GM21717 (cell line): ENCODE measurements around the gene TRAPPC3.
"Not testable (repeated sequence)": the region's sequence is repeated elsewhere in the genome, so short reads cannot be mapped to it uniquely, and the experiment has no call there.

Experiments
- ATAC-seq: cut with Tn5 transposase; IDR thresholded peaks from one replicate; pipeline ENCODE4 v1.9.1; 2021; ENCODE audit warnings: mild to moderate bottlenecking, moderate library complexity; ENCODE audit not compliant: unreplicated experiment

The TRAPPC3 gene

DNA sequence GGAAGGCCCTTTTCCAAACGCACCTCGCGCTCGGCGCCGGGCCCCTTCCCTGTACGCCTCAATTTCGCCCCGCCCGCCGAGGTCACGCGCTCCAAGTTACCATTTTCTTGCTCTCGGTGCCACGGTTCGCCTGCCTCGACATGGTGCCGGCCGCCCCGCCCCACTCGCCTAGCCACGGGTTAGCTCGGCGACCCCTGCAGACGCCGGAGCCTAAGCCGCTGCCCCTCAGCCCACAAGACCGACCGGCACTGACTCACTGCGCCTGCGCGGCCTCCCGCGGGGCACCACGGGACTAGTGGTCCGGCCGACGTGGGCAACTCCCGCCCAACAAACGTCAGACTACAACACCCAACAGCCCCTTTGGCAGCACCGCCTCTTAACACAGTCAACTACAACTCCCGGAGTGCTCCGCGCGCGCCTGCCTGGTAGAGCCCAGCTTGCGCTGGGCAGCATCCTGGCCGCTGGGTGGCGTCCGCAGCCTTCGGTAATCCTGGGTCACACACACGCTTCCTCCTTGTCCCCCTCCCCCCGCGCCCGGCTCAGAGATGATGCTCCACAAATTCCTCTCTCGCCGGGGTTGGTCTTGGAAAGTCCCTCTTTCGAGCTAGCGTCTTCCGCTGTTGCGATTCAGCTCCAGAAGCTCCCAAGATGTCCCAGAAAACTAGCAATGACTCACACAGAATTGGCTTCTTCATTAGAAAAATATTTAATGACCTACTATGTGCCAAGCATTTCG lies at the start of gene TRAPPC3:
Gene TRAPPC3 (minus strand): TSS at position 250 of the 736 bp plus-strand sequence. CDS start 108 bp downstream, at position 142.
- peak; percentile 87 for ATAC-seq

DNA sequence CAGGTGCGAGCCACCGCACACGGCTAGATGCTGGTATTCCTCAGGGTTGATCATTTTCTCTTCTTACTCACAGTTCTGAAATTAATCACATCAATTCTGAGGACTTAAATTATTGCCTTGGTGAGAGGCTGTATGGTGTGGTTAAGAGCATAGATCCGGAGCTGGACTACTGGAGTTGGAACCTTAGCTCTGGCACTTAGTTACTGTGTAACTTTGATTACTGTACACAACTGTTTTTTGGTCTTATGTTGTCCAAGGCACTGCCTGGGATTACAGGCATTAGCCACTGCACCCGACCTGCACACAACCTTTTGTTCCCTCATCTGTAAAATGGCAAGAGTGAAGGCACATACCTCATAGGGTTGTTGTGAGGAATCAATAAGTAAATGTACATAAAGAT lies 49.4 kb upstream of the TRAPPC3 start:
- no peak for ATAC-seq

DNA sequence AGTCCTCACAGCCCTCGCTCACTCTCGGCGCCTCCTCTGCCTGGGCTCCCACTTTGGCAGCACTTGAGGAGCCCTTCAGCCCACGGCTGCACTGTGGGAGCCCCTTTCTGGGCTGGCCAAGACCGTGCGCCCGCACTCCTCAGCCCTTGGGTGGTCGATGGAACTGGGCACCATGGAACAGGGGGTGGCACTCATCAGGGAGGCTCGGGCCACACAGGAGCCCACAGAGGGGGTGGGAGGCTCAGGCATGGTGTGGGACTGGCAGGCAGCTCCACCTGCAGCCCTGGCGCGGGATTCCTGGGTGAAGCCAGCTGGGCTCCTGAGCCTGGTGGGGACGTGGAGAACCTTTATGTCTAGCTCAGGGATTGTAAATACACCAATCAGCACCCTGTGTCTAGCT lies 47.5 kb upstream of the TRAPPC3 start:
- ATAC-seq: not testable (repeated sequence)

DNA sequence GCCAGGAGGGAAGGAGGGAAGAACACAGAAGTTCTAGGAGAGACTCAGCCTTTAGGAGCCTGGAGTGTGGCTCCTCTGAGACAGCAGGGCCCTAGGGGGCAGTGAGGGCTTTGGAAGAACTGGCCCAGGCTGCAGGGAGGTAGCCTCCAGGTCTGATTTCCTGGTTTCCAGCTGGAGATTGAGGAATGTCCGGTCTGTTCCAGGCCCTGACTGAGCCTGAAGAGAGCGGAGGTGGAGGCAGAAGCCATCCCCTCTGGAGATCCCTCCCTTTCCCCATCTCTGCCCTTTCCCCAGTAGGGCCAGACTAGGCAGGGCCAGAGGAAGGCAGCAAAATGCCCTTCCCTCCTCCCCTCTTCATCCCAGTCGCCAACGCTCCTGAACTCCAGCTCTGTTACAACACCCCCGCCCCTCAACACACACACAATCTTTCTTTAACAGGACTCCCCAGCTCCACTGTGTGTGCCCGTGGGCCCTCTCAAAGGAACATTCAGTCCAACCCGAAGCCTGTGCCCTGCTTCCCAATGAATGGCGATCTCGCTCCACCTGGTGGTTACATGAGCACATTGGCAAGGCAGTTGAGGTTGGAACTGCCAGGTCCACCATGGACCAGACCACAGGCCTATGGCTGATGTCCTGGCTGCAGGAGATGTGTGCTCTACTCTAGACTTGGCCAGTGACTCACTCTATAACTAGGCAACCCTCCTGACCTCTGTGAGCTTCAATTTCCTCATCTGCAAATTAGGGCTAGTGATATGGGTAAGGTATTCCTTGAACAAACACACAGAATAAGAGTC lies 38.7 kb upstream of the TRAPPC3 start:
- ATAC-seq: peak; percentile 67

DNA sequence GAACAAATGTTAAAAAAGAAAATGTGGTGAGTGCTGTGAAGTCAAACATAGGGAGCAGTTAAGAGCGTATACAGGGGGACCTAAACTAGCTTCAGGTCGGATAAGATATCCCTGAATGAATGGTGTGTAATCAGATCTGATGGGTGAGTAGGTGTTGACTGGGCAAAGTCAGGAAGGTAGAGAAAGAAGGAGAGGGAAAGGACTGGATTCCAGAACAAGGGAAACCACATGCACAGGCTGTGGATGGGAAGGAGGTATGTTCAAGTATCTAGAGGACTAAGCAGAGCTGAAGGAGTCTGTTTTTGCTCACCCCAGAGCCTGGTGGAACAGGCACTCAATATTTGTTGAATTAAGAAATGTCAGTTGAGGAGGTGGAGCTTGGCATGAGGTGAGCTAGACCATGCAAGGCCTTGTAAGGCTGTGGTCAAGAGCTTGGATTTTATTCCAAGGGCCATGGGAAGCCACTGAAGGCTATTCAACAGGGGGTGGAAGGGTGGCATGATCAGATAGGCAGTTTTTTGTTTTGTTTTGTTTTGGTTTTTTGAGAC lies 34.1 kb upstream of the TRAPPC3 start:
- ATAC-seq: no peak

DNA sequence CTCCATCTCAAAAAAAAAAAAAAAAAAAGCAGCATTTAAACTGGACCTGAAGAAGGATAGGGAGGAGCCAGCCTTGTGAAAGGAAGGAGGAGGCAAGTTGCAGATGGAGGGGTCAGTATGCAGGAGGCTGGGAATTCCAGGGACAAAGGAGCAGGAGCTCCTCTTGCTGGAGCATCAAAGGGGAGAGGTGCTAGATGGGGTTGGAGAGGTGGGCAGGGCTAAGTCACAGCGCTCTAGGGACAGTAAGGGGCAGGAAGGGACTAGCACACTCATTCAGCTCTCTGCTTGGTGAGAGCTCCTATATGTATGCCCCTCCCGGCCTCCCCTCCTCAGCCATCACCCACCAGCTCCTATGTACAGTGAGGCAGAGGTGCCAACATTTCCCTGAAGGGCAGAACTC lies 33.4 kb upstream of the TRAPPC3 start:
- no peak for ATAC-seq

DNA sequence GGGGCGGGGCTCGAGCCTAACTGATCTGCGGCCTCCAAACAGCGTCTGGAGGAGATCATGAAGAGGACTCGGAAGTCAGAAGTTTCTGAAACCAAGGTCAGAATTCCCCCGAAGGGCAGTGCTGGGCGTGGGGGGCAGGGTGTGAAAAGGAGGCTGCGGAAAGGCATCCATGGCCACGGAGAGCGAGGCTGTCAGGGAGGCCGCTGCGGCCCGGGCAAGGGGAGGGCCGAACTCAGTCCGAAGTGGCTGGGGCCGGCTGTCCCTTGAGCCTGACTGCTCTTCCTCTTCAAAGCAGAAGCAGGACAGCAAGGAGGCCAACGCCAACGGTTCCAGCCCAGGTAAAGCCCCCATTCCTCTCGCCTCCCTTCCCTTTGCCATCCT lies 29.9 kb upstream of the TRAPPC3 start:
- ATAC-seq: no peak

DNA sequence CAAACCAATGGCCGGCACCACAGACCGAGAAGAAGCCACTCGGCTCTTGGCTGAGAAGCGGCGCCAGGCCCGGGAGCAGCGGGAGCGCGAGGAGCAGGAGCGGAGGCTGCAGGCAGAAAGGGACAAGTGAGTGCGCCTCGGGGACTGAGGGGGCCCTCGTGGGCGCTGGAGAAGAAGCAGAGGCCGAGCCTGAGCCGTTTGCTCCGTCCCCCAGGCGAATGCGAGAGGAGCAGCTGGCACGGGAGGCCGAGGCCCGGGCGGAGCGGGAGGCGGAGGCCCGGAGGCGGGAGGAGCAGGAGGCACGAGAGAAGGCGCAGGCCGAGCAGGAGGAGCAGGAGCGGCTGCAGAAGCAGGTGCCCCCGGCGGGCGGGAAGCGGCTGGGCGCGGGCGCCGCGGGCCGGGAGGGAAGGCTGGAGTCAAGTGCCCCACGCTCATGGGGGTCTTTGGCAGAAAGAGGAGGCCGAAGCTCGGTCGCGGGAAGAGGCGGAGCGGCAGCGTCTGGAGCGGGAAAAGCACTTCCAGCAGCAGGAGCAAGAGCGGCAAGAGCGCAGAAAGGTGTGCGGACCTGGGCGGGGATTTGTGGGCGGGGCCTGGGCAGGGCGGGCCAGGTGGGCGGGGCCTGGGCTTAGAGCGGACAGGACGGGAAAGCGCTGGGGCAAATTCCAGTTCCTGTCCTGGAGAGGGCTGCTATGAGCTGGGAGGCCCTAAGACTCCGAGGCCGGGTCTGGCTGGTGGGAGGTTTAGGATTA lies 29.4 kb upstream of the TRAPPC3 start:
- no peak for ATAC-seq

DNA sequence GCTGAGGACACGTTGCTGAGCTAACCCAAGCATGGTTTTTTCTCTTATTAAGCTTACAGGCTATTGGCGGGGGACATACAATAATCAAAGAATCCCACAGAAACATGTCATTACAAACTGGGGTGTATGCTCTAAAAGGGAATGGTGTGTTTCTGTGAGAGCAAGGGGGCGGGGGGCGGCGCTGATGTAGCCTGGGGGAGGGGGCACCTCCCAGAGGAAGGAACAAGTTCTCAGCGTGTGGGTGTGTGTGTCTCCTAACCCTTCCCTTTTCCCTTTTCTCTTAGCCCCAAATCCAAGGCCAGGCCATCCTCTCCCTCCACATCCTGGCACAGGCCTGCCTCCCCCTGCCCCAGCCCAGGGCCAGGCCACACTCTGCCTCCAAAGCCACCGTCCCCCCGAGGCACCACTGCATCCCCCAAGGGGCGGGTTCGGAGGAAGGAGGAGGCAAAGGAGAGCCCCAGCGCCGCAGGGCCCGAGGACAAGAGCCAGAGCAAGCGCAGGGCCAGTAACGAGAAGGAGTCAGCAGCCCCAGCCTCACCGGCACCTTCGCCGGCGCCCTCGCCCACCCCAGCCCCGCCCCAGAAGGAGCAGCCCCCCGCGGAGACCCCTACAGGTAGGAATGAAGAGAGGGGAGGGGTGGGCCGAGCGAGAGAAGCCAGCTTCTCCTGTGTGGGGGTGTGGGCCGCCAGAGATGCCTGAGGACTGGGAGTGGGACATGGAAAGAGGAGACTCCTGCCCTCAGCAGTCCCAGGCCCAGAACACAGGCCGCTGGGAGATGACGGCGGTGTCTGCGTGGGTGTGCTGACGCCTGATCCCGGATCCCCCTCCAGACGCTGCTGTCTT lies 28.5 kb upstream of the TRAPPC3 start:
- no peak for ATAC-seq

DNA sequence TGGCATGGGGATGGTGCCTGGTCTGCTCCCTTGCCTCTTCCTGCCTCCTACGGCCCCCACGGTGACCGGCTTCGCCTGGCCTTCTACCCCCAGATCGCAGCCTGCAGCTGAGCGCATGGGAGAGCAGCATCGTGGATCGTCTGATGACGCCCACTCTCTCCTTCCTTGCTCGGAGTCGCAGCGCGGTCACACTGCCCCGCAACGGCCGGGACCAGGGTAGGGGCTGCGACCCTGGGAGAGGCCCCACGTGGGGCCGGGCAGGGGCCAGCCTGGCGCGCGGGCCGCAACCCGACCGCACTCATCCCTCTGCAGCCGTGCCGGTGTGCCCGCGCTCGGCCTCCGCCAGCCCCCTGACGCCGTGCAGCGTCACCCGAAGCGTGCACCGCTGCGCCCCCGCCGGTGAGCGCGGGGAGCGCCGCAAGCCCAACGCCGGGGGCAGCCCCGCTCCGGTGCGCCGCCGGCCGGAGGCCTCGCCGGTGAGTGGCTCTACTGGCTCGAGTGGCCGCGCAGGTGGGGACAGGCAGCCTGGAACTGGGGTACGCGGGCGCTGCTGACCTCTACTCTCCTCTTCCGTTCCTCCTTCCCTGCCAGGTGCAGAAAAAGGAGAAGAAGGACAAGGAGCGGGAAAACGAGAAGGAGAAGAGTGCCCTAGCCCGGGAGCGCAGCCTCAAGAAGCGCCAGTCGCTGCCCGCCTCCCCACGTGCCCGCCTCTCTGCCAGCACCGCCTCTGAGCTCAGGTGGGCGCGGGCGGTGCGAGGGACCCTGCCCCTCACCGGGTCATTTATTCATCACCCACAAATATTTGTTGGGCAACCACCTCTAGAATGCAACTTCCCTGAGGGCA lies 27.0 kb upstream of the TRAPPC3 start:
- no peak for ATAC-seq

DNA sequence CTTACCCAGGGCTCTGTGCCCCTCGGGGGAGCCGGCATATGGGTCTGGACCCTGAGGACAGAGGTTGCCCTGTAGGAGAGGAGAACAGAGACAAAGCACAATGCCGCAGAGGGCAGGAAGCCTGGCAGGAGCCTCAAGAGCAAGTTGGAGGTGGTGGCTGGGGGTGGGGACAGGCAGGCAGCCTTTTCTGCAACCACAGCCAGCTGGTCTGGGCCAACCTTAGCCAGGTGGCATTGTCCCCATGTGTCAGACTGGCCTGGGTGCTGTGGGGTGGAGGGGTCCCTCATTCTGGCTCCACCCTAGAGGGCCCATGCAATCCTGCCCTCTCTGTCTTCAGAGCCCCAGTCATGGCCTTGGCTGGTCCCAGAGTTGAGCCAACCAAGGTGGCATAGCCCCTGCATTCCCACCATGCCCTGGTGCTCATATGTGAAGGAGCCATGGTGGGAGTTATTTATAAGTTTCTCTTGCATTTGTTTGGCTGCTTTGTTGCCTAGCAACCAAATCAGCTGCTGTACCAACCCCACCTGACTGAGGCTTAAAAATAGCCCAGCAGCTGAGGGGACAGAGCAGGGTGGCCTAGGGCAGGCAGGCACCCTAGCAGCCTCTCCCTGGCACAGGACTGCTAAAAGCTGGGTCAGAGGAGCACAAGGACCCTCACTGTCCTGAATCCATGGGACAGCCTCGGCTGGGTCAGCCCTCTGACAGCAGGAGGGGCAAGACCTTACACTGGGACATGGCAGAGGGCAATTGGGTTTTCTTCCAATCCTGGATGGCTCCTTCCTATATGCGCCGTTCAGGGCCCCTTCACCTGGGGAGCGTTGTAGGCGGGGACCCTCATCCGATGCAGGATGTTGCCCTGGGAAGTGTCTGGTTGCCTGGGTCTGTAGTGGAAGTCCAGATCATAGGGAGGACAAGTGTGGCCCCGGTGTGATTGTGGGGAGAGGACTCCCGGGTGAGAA lies 26.1 kb upstream of the TRAPPC3 start:
- no peak for ATAC-seq

DNA sequence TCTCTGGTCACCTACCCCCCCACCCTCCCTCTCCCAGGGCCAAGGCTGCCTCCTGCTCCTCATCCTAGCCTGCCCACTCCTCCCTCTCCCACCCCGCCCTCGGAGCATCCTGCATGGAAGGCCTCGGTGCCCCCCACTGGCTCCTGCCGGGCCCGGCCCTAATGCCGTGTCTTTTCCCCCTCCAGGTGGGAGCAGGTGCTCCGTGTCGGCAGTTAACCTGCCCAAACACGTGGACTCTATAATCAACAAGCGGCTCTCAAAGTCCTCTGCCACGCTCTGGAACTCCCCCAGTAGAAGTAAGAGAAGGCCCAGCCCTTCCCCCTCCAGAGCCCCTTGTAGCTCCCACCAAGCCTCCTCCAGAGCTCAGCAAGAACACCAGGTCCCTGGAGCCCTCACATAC lies 25.4 kb upstream of the TRAPPC3 start:
- ATAC-seq: no peak

DNA sequence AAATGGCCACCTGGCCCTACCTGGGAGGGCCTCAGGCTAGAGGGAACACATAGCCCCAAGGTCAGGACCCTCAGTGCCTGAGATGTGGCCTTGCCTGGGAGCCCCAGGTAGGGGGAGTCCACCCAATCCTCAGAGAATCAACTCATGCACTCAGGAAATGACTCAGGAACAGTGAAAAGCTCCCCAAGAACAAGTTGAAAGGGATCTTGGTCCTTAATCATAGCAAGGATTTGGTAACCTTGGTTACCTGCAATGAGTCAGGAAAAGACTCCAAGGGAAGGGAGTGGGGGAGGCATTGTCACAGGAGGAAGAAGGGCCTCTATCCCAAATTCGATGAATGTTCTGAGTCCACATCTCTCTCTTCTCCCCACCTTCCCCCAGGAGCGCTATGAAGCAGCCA lies 23.7 kb upstream of the TRAPPC3 start:
- no peak for ATAC-seq

DNA sequence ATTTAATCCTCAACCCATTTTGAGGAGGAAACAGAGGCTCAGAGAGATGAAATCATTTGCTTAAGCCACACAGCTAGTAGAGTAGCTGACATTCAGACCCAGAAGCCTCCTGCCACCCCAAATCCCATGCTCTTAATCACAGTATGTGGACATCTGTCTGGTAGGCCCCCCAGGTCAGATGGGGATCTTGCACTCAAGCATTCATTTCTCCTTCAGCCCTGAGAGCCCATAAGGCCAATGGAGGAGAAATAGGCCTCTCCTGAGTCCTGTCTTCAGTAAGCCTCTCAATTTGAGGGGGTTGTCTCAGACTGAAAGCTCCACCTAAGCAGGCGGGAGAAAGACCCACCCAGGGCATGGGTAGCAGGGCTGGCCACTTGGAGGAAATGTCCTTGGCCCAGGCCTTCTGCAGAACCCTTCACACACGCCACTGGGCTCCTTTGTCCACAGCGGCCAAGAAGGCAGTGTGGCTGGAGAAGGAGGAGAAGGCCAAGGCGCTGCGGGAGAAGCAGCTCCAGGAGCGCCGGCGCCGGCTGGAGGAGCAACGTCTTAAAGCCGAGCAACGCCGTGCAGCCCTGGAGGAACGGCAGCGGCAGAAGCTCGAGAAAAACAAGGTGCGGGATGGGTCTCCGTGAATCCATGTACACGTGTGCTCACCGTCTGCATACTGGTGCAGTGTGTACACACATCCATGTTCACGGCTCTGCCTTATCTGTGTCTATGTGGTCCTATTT lies 22.9 kb upstream of the TRAPPC3 start:
- ATAC-seq: no peak

DNA sequence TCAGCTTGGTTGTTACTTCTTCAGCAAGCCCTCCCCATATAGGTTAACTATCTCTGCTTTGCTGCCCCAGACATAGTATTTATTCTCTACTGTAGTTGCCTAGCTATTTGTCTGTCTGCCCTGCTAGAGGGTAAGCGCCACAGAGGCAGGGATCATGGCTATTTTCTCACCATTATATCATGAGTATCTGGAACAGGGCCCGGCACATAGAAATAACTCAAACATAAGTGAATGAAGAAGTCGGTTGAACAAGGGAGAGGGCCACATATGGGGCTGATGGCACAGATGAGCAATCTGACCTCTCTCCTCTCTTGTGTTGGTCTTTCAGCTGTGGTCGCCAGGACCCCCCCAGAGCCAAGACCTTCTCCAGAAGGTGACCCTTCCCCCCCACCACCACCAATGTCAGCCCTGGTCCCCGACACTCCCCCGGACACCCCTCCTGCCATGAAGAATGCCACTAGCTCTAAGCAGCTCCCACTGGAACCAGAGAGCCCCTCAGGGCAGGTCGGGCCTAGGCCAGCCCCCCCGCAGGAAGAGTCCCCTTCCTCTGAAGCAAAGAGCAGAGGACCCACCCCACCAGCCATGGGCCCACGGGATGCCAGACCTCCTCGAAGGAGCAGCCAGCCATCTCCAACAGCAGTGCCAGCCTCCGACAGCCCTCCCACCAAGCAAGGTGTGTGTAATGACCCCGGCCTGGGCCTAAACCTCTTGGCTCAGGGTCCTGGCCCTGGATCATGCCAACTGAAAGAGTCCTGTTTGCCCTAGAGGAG lies 21.5 kb upstream of the TRAPPC3 start:
- no peak for ATAC-seq

DNA sequence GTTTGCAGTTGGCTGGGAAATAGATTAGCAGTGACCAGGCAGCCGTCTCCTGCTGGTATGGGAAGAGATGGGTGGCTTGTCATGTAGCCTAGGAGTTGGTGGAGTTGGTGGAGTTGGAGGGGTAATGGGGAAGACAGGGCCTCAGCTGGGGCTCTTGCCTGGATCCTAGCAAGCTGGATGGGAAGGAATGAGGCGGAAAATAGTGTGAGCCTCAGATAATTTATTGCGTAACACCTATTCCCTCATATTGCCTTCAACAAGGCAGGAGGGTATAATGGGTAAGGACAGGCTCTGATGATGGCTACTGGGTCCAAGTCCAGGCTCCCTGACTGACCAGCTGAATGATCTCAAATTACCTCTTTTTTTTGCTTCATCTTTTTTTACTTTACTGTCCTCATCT lies 19.2 kb upstream of the TRAPPC3 start:
- ATAC-seq: no peak
